Large intestine (tissue), 3 donors: Measurements from ENCODE around the gene SORBS2. TPM values are rescaled to one million over a fixed set of nuclear protein-coding genes. Genes with fewer than 3 reads are reported as not detected.
A peak's percentile ranks its signal among the peaks of the same experiment; 100 is the strongest.

ENCODE experiments used
- DNase-seq, 2 donors: peaks; one replicate each; pipeline versions ENCODE4 v3.0.0 to v3.0.0-alpha.2; 2013
- H3K27ac ChIP-seq: one replicate; pipeline ENCODE4 v1.5.1; 2013; ENCODE audit warnings: low read length
- H3K27me3 ChIP-seq: 2 replicates; pipeline ENCODE4 v1.6.1; 2013; ENCODE audit warnings: low read length; ENCODE audit not compliant: control insufficient read depth, insufficient read depth
- H3K36me3 ChIP-seq: 2 replicates; pipeline ENCODE4 v1.6.1; 2013; ENCODE audit warnings: low read length; ENCODE audit not compliant: control insufficient read depth, insufficient read depth
- H3K4me1 ChIP-seq: one replicate; pipeline ENCODE4 v1.6.1; 2013; ENCODE audit warnings: low read length; ENCODE audit not compliant: control insufficient read depth, insufficient read depth
- H3K4me3 ChIP-seq: one replicate; pipeline ENCODE4 v1.5.1; 2013; ENCODE audit warnings: low read length
- H3K9me3 ChIP-seq: one replicate; pipeline ENCODE4 v1.6.1; 2013; ENCODE audit warnings: mild to moderate bottlenecking, low read depth, low read length, moderate library complexity; ENCODE audit not compliant: control insufficient read depth
- WGBS: methylation state at CpG from one replicate; pipeline ENCODE4 v1.1.5; 2013; ENCODE audit warnings: low lambda C conversion rate; ENCODE audit not compliant: insufficient coverage; 5-methylcytosine and 5-hydroxymethylcytosine counted together
- polyA plus RNA-seq: library from polyadenylated mRNA; unstranded; fragments of 120-200 nt; gene quantifications from one replicate; pipeline ENCODE4 v1.2.1, GENCODE V29; 2013

SORBS2 gene
- polyA plus RNA-seq, 1 donor = 34.4 TPM

DNA sequence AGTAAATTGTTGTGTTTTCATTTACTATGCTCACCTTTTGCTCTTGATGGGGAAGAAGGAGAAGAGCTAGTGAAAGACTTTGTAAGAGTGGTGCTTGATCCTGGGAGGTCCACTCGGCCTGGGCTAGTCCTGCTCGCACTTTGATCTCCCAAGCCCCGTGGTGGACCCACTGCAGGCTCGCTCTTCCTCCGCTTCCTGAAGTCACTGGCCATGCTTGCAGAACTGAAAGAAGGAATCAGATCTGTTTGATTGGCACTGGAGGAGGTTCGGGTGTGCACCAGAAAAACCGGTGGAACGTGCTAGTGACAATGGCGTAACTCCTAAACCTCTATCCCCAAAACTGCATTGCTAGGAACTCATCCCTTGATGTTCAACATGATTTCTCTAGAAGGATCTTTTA, 185.2 kb downstream of the SORBS2 start:
- Histone ChIP-seq H3K27ac (no peak overlapping the region), H3K27me3 (no peaks in the 10 kb centered on the region), H3K9me3 (peaks cover 6% of the 10 kb centered on the region), H3K36me3 (peaks cover 18% of the 10 kb centered on the region), H3K4me3 (no peak overlapping the region), H3K4me1 (no peaks in the 10 kb centered on the region)
- DNase-seq = no peak
- no CpG with 5 or more reads among the region's 9 CpGs for WGBS

DNA sequence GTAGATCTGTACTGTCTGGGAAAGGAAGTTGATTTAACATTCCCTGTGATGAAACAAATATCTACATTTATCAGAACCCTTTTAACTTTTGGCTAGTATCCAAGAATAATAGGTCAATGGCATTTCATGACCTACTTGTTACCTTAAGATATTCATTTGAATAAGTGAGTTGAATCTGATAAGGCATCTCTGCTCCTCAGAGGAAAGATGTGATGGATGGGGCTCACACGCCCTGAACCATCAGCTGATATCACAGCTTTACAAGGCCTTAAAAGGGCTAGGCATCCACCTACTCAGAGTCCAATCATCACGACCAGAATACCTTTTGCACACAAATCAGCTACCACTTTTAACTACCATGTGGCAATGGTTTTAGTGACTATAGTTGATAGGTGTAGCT, 186.5 kb downstream of the SORBS2 start:
- no peak for DNase-seq
- Histone ChIP-seq H3K27me3 (no peaks in the 10 kb centered on the region), H3K36me3 (peaks cover 18% of the 10 kb centered on the region), H3K4me1 (no peaks in the 10 kb centered on the region), H3K4me3 (no peak overlapping the region), H3K9me3 (peaks cover 6% of the 10 kb centered on the region), H3K27ac (no peak overlapping the region)
- no CpG with 5 or more reads among the region's 2 CpGs for WGBS

DNA sequence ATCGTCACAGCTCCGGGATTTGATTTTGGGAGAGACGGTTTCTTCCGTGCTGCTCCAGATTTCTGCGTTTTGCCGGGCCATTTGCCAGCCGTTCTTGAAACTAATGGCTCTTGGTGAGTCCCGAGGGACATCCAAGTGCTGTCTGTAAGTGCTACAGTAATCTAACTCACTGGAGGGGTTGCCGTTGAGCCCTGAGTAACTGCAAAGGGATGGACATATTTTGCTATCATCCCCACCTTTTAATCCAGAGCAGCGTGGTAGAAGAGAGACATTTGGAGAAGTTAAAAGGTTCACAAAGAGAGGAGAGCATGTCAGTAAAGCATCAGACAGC, 187.8 kb downstream of the SORBS2 start:
- no CpG with 5 or more reads among the region's 10 CpGs for WGBS
- Histone ChIP-seq H3K36me3 (peaks cover 27% of the 10 kb centered on the region), H3K4me1 (no peaks in the 10 kb centered on the region), H3K9me3 (peaks cover 6% of the 10 kb centered on the region), H3K27ac (no peak overlapping the region), H3K4me3 (no peak overlapping the region), H3K27me3 (no peaks in the 10 kb centered on the region)
- DNase-seq = no peak

DNA sequence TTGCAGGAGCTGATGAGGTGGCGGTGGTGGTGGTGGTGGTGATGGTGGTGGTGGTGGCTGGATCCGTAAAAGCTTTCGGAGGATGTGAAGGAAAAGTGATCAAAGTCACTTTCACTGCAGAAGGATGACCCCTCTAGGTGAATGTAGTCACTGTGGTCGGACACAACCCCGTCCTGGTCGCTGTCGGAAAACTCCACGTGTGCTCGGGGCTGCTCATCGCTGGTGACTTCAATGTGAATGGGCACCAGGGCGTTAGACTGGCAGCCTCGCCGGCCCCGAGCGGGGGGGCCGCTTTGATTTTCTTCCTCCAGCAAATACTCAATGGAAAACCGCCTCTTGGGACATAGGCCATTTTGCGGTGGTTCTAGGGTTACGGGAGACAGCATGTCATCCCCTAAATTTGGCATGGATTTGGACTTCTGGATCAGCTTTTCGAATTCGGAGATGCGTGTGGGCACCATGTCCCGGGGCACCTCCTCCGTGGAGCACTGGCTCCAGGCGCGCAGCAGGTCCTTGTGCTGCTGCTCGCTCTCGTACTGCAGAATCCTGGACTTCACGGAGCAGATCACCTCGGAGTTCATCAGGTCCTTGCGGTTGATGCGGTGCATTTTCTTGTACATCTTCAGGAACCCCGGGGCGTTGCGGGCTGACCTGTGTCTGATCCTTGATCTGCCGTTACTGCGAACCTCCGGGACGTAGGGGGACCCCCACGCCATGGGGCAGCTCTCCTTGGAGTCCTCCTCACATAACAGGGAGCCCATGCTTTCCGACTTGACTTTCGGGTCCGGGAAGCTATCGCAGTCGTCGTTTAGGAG, 188.3 kb downstream of the SORBS2 start:
- H3K4me3 ChIP-seq = no peak overlapping the region
- no CpG with 5 or more reads among the region's 46 CpGs for WGBS
- H3K36me3 ChIP-seq = peaks cover 29% of the 10 kb centered on the region
- H3K4me1 ChIP-seq = no peaks in the 10 kb centered on the region
- no peaks in the 10 kb centered on the region for H3K27me3 ChIP-seq
- DNase-seq = no peak
- peaks cover 6% of the 10 kb centered on the region for H3K9me3 ChIP-seq
- no peak overlapping the region for H3K27ac ChIP-seq

GRCh38 chr4:185608185-185608584, 203.8 kb downstream of the SORBS2 start:
- Histone ChIP-seq H3K27ac (no peak overlapping the region), H3K9me3 (no peaks in the 10 kb centered on the region), H3K27me3 (no peaks in the 10 kb centered on the region), H3K4me1 (no peaks in the 10 kb centered on the region), H3K36me3 (peaks cover 16% of the 10 kb centered on the region), H3K4me3 (no peak overlapping the region)
- 90% methylated on average over 2 of the region's 4 CpGs for WGBS
- DNase-seq = no peak

DNA sequence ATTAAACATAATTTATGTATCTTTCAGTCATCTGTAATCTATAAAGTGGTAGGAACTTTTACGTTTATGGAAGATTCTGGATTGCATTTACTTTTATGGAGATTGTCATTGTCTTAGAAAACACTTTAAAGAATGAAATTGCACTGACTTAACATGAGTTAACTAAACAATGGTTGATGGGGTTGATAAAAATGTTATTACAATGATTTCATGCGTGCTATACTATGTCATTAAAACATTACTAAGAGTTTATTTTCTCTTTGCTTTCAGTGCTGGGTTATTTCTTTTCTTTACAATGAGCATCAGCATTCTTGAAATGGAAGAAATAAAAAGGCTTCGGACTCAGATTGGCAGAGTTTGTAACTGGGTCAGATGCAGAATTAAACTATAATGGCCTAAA, 209.6 kb downstream of the SORBS2 start:
- no peak for DNase-seq
- Histone ChIP-seq H3K4me1 (no peaks in the 10 kb centered on the region), H3K36me3 (peaks cover 8% of the 10 kb centered on the region), H3K9me3 (no peaks in the 10 kb centered on the region), H3K4me3 (no peak overlapping the region), H3K27ac (no peak overlapping the region), H3K27me3 (no peaks in the 10 kb centered on the region)
- 95% methylated on average over 3 of the region's 3 CpGs for WGBS

GRCh38 chr4:185600801-185601434, 211.1 kb downstream of the SORBS2 start:
- H3K9me3 ChIP-seq = no peaks in the 10 kb centered on the region
- no peaks in the 10 kb centered on the region for H3K36me3 ChIP-seq
- no peak overlapping the region for H3K4me3 ChIP-seq
- H3K27me3 ChIP-seq = no peaks in the 10 kb centered on the region
- no peak overlapping the region for H3K27ac ChIP-seq
- H3K4me1 ChIP-seq = no peaks in the 10 kb centered on the region
- no CpG with 5 or more reads among the region's 9 CpGs for whole genome bisulfite sequencing
- DNase-seq = no peak

- Histone ChIP-seq H3K36me3 (no peaks in the 10 kb centered on the region), H3K9me3 (no peaks in the 10 kb centered on the region), H3K27me3 (no peaks in the 10 kb centered on the region), H3K27ac (no peak overlapping the region), H3K4me1 (no peaks in the 10 kb centered on the region), H3K4me3 (no peak overlapping the region)
- no peak for DNase-seq
- WGBS = no CpG with 5 or more reads among the region's 12 CpGs
These were observed 212.3 kb downstream of the SORBS2 start for GRCh38 chr4:185599553-185600243.

DNA sequence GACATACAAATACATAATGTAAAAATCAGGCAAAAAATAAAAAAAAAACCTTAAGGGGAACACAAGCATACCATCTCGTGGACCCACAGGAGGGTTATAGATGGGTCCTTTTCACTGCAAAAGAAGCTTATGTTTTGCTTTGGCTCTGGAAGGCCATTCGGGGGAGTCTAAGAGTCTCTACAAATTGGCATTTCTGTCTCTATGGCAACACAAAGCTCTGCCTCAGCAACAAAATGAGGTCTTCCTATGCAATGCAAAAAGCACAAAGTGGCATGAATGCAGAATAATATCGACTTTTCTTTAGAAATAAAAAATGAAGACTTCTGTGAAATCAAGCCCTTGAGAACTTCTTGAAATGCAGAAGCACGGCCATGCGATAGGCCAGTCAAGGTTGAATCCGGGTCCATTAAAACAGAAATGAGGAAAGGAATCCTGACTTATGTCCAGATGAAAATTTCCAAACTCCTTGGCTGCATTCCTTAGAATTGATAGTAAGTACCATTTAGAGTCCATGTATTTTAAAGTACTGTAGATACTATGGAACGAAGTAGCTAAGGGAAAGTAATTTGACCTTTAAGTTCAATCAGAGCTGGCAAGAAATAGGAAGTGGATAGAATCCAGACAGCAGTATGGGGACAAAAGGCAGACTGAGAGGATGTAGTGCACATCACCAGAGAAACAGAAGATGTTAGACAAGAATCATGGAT, 213.0 kb downstream of the SORBS2 start:
- no peak for DNase-seq
- 86% methylated on average over 2 of the region's 7 CpGs for WGBS
- H3K36me3 ChIP-seq = no peaks in the 10 kb centered on the region
- no peaks in the 10 kb centered on the region for H3K4me1 ChIP-seq
- no peak overlapping the region for H3K4me3 ChIP-seq
- no peaks in the 10 kb centered on the region for H3K9me3 ChIP-seq
- H3K27me3 ChIP-seq = no peaks in the 10 kb centered on the region
- no peak overlapping the region for H3K27ac ChIP-seq

GRCh38 chr4:185597532-185598188, 214.3 kb downstream of the SORBS2 start:
- Histone ChIP-seq H3K27ac (no peak overlapping the region), H3K36me3 (no peaks in the 10 kb centered on the region), H3K4me1 (no peaks in the 10 kb centered on the region), H3K4me3 (no peak overlapping the region), H3K27me3 (no peaks in the 10 kb centered on the region), H3K9me3 (no peaks in the 10 kb centered on the region)
- peak; percentile 67 to 69 for DNase-seq
- 83% methylated on average over 1 of the region's 9 CpGs for WGBS
